LNCaP clone FGC (cell line): ENCODE results near the gene EEF2K.

ENCODE experiments used
- DNase-seq: peaks from one replicate; pipeline ENCODE4 v3.0.0-alpha.2; 2011; ENCODE audit warnings: low read depth
- H3K4me3 ChIP-seq: 2 replicates; pipeline ENCODE4 v1.5.1; 2011; ENCODE audit warnings: mild to moderate bottlenecking, low read depth, low read length, control low read depth
- TF ChIP-seq, protein P1 (sequence below): IDR thresholded peaks from 2 replicates; pipeline ENCODE4 v1.5.1; 2012; ENCODE audit warnings: mild to moderate bottlenecking; ENCODE audit not compliant: control insufficient read depth, insufficient read depth; ENCODE audit errors: extremely low read depth

Gene EEF2K

DNA sequence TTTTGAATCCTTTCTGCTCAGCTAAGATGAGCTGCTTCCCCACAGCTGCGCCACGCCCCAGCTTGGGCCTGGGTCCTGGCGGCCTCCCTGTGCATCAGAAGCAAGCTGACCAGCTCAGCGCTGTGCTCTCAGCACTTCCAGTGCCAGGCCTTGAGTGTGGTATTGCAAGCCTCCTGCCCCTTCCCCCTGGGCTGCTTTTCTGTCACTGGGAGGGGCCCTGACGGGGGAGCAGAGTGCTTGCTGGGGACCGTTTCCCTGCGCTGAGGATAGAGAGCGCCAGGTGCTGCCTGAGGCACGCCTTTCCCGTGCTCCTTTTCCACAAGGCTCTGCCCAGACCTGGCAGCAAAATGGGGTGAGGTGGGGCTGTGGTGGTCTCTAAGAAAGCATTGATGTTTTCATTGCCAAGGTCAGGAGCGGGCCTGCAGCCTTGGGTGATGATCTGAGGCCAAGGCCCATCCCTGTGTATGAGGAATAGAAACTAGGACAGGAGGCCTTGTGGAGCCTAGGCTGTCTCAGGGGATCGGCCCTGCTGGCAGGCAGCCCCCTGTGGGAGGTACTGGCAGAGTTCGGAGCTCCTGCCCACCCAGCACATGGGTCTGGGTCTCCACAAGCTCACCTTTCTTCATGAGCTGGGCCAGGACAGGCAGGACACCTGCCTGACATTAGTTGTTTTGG lies 120.8 kb downstream of the EEF2K start:
- TF ChIP-seq, protein P1, sequence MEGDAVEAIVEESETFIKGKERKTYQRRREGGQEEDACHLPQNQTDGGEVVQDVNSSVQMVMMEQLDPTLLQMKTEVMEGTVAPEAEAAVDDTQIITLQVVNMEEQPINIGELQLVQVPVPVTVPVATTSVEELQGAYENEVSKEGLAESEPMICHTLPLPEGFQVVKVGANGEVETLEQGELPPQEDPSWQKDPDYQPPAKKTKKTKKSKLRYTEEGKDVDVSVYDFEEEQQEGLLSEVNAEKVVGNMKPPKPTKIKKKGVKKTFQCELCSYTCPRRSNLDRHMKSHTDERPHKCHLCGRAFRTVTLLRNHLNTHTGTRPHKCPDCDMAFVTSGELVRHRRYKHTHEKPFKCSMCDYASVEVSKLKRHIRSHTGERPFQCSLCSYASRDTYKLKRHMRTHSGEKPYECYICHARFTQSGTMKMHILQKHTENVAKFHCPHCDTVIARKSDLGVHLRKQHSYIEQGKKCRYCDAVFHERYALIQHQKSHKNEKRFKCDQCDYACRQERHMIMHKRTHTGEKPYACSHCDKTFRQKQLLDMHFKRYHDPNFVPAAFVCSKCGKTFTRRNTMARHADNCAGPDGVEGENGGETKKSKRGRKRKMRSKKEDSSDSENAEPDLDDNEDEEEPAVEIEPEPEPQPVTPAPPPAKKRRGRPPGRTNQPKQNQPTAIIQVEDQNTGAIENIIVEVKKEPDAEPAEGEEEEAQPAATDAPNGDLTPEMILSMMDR, result no peak
- no peak for DNase-seq
- no peak overlapping the region for H3K4me3 ChIP-seq

DNA sequence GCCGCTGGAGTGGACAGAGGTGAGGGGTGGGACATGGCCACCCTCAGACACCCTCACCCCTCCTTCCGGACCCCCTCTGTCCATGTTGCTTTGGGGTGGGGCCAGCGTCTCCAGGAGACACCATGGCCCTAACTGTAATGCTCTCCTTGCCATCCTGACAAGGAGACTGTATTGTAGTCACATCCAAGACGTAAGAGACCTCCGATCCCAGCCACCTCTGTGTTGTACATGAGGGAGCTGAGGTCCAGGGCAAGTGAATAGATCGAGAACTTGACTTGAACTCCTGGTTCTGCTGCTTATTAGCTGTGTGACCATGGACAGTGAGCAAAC lies 121.3 kb downstream of the EEF2K start:
- no peak overlapping the region for H3K4me3 ChIP-seq
- DNase-seq, result no peak
- TF ChIP-seq, protein P1, result no peak

- TF ChIP-seq, protein P1, result no peak
- DNase-seq, result no peak
- no peak overlapping the region for H3K4me3 ChIP-seq
These were observed 122.1 kb downstream of the EEF2K start for GRCh38 chr16:22328081-22328725.

- H3K4me3 ChIP-seq, result no peak overlapping the region
- no peak for DNase-seq
- TF ChIP-seq, protein P1, result no peak
These were observed 123.2 kb downstream of the EEF2K start for GRCh38 chr16:22329199-22329695.

GRCh38 chr16:22330326-22330725 lies 124.2 kb downstream of the EEF2K start:
- no peak for DNase-seq
- TF ChIP-seq, protein P1, result no peak
- H3K4me3 ChIP-seq, result no peak overlapping the region

DNA sequence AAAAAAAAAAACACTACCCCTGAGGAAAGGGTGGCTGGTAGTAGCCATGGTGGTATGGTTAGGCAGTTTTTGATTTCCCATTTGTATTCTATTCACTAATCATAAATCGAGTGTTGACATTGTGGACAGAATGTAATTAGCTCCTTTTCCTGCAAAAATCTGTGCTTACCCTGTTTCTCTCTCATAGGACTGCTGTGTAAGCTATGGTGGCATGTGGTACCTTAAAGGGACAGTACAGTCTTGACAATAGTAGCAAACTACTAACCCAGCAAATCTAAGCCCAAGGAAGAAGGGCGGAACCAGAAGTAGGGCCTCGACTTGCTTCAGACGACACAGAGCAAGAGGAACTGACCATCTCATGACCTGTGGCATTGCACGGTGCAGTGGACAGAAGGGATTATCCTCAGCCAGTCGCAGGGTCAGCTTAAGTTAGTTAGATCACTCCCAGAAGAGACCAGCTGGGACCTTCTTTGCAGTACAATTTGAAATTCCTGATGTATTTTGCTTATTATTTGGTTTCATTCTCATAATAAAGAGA lies 127.4 kb downstream of the EEF2K start:
- TF ChIP-seq, protein P1, result no peak
- DNase-seq, result no peak
- no peak overlapping the region for H3K4me3 ChIP-seq

DNA sequence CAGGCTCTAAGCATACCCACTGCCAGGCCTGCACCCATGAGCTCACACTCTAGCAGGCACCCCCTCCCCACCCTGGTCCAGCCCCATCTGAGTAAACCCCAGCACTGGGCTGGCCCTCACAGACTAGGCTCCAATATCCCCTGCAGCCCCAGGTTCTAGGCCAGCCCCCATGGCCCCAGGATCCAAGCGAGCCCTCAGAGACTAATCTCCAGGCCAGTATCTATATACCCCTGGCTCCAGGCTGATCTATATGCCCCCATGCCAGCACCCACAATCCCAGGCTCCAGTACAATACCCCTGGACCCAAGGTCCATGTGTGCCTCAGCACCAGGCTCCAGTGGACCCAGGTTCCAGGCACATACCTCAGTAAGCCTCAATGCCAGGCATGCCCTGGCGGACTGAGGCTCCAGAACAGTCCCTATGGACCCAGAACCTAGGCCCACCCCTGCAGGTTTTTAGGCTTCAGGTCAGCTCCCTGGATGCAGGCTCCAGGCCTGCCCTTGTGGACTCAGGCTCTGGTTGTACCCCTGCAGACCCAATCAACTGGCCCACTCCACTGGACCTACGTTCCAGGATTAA lies 129.7 kb downstream of the EEF2K start:
- TF ChIP-seq, protein P1, result no peak
- no peak for DNase-seq
- no peak overlapping the region for H3K4me3 ChIP-seq
